Measurements from ENCODE around the gene CNPPD1.

Gene CNPPD1

DNA sequence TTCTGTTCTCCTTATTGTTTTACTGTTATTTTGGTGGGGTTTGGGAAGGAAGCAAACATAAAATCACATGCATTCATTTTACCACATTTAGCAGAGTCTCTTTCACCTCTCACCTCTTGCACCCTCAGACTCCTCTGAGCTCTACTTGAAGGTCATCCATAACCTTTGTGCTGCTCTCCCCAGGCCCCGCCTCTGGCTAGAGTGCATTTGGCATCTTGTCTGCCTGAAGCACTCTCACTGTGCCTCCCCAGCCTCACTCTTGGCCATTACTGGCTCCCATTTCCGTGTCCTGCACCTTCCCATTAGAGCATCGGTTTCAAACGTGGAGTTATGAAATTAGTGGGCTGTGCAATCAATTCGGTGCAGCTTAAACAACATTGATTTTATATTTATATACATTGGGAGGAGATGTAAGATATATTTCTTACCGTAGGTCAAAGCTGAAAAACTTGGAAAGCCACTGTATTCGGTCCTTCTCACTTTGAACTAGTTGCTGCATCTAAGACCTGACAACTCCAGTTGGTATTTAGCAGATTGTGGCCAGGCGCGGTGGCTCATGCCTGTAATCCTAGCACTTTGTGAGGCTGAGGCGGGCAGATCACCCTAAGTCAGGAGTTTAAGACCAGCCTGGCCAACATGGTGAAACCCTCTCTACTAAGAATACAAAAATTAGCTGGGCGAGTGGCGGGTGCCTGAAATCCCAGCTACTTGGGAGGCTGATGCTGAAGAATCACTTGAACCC, 22.9 kb upstream of the CNPPD1 start:
- Mint-ChIP-seq H3K4me1 (no peaks in the 10 kb centered on the region), H3K36me3 (ENCODE audit: low read depth) (no peaks in the 10 kb centered on the region), H3K4me3 (no peak overlapping the region), H3K27me3 (ENCODE audit: low read depth) (peaks cover 11% of the 10 kb centered on the region), H3K9me3 (no peaks in the 10 kb centered on the region), H3K27ac (no peak overlapping the region)
- TF ChIP-seq, protein P1, sequence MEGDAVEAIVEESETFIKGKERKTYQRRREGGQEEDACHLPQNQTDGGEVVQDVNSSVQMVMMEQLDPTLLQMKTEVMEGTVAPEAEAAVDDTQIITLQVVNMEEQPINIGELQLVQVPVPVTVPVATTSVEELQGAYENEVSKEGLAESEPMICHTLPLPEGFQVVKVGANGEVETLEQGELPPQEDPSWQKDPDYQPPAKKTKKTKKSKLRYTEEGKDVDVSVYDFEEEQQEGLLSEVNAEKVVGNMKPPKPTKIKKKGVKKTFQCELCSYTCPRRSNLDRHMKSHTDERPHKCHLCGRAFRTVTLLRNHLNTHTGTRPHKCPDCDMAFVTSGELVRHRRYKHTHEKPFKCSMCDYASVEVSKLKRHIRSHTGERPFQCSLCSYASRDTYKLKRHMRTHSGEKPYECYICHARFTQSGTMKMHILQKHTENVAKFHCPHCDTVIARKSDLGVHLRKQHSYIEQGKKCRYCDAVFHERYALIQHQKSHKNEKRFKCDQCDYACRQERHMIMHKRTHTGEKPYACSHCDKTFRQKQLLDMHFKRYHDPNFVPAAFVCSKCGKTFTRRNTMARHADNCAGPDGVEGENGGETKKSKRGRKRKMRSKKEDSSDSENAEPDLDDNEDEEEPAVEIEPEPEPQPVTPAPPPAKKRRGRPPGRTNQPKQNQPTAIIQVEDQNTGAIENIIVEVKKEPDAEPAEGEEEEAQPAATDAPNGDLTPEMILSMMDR (IDR thresholded peaks at IDR 0.05; ENCODE audit: unreplicated experiment in 3 of 3), result no peak

DNA sequence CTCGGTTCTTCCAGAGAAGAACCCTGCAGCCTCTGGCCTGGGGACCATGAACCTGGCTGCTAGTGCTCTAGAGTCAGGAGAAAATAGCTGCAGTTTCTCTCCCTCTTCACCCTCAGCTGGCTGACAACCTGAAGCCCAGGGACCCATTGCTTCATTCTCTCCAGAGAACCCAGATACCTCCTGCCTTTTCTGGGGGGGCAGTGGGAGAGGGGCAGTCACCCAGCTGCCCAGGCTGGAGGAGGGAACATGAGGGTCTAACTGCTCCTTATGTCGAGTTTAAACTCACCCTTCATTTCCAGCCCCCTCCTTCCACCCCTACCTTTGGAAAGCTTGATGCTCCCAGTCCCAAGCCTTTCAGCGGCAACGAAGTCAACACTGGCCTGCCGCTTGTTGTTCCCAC, 22.2 kb upstream of the CNPPD1 start:
- Mint-ChIP-seq H3K27me3 (ENCODE audit: low read depth) (peaks cover 11% of the 10 kb centered on the region), H3K9me3 (no peaks in the 10 kb centered on the region), H3K4me3 (no peak overlapping the region), H3K4me1 (no peaks in the 10 kb centered on the region), H3K27ac (no peak overlapping the region), H3K36me3 (ENCODE audit: low read depth) (no peaks in the 10 kb centered on the region)
- TF ChIP-seq, protein P1 (IDR thresholded peaks at IDR 0.05; ENCODE audit: unreplicated experiment in 3 of 3), result no peak

DNA sequence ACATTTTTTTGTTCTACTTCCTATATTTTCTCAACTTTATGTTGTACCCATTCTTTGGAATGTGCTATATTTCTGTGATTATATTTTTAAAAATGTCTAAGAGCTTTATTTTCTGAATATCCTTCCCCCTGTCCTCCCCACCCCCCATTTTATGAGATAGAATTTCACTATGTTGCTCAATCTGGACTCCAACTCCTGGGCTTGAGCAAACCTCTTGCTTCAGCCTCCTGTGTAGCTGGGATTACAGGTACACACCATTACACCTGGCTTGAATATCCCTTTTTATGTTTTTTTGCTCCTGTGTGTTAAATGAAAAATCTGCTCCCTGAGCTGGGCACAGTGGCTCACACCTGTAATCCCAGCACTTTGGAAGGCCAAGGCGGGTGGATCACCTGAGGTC, 20.7 kb upstream of the CNPPD1 start:
- Mint-ChIP-seq H3K9me3 (no peaks in the 10 kb centered on the region), H3K27ac (no peak overlapping the region), H3K4me3 (no peak overlapping the region), H3K27me3 (ENCODE audit: low read depth) (peaks cover 4% of the 10 kb centered on the region), H3K4me1 (no peaks in the 10 kb centered on the region), H3K36me3 (ENCODE audit: low read depth) (no peaks in the 10 kb centered on the region)
- TF ChIP-seq, protein P1 (IDR thresholded peaks at IDR 0.05; ENCODE audit: unreplicated experiment in 3 of 3), result no peak

DNA sequence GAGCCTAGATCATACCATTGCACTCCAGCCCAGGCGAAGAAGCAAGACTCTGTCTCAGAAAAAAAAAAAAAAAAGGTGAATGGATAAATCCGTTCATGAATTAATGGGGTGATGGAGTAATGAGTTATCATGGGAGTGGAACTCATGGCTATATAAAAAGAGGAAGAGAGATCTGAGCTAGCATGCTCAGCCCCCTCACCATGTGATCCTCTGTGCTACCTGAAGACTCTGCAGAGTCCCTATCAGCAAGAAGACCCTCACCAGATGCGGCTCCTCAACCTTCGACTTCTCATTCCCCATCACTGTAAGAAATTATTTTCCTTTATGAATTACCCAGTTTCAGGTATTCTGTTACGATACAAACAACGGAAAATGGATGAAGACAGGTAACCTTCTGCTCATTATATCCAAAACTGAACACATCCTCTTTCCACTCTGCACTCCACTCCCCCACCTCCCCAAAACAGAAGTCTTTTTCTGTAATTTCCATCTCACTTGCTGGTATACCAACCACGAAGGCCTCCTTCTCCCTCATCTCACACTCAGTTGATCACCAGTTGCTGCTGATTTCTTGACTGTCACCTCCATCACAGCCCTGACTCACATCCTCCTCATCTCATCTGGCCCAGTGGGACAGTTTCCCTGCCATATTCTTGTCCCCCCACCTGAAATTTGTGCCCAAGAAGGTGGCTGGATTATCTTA, 10.2 kb upstream of the CNPPD1 start:
- TF ChIP-seq, protein P1 (IDR thresholded peaks at IDR 0.05; ENCODE audit: unreplicated experiment in 3 of 3), result no peak
- H3K4me3 Mint-ChIP-seq, result no peak overlapping the region
- no peaks in the 10 kb centered on the region for H3K9me3 Mint-ChIP-seq
- no peak overlapping the region for H3K27ac Mint-ChIP-seq
- no peaks in the 10 kb centered on the region for H3K4me1 Mint-ChIP-seq
- H3K36me3 Mint-ChIP-seq (ENCODE audit: low read depth), result peaks cover 26% of the 10 kb centered on the region
- H3K27me3 Mint-ChIP-seq (ENCODE audit: low read depth), result peaks cover 3% of the 10 kb centered on the region

DNA sequence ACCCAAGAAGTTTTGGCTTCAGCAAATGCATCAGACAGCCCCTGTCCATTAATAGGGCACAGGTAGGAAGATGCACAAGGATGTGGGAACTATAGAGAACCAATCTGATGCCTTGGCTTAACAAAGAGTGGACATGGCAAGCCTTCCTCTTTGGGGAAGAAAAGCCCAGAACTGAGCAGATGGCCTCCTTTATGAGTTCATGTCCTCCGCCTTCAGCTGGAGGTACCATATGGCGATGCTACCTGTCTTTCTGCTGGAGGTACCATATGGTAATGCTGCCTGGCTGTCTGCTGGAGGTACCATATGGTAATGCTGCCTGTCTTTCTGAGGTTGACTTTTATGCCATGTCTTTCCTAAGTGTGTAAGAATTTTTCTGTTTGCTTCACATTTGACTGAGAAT, 7.4 kb upstream of the CNPPD1 start:
- Mint-ChIP-seq H3K4me1 (peaks cover 8% of the 10 kb centered on the region), H3K36me3 (ENCODE audit: low read depth) (peaks cover 44% of the 10 kb centered on the region)
- TF ChIP-seq, protein P1 (IDR thresholded peaks at IDR 0.05; ENCODE audit: unreplicated experiment in 3 of 3), result no peak

More for the DNA sequence above, 7.4 kb upstream of the CNPPD1 start:
- Mint-ChIP-seq H3K27me3 (ENCODE audit: low read depth) (peaks cover 3% of the 10 kb centered on the region), H3K4me3 (no peak overlapping the region), H3K27ac (no peak overlapping the region), H3K9me3 (no peaks in the 10 kb centered on the region)

Measured in nephron (organoid).